Stimulated activated CD4-positive, alpha-beta T cell treated with anti-CD3 and anti-CD28 coated beads, Interleukin-2, amount 100 ng/mL, for 24 hours (primary cell): Measurements from ENCODE around the gene C1QTNF8.

Source experiments
- DNase-seq, 2 donors: peaks; one replicate each; pipeline ENCODE4 v3.0.0-alpha.2; 2020

C1QTNF8 gene

GRCh38 chr16:1127101-1127500 lies 31.1 kb upstream of the C1QTNF8 start:
- DNase-seq = no peak

- DNase-seq = no peak
Measured at GRCh38 chr16:1126586-1126985, 30.5 kb upstream of the C1QTNF8 start.

GRCh38 chr16:1126044-1126443 lies 30.0 kb upstream of the C1QTNF8 start:
- DNase-seq = no peak

- DNase-seq = peak; percentile 42 to 48
Measured at GRCh38 chr16:1125471-1125870, 29.4 kb upstream of the C1QTNF8 start.

GRCh38 chr16:1124795-1125194 lies 28.8 kb upstream of the C1QTNF8 start:
- DNase-seq = no peak

GRCh38 chr16:1124291-1124690 lies 28.2 kb upstream of the C1QTNF8 start:
- DNase-seq = no peak

GRCh38 chr16:1123525-1124230 lies 27.6 kb upstream of the C1QTNF8 start:
- DNase-seq = no peak

GRCh38 chr16:1122398-1122765 lies 26.3 kb upstream of the C1QTNF8 start:
- no peak for DNase-seq

GRCh38 chr16:1121601-1122397 lies 25.8 kb upstream of the C1QTNF8 start:
- no peak for DNase-seq

GRCh38 chr16:1121009-1121408 lies 25.0 kb upstream of the C1QTNF8 start:
- DNase-seq = no peak

GRCh38 chr16:1120577-1120941 lies 24.5 kb upstream of the C1QTNF8 start:
- no peak for DNase-seq

GRCh38 chr16:1119766-1120576 lies 23.9 kb upstream of the C1QTNF8 start:
- no peak for DNase-seq

- DNase-seq = no peak
Measured at GRCh38 chr16:1119129-1119528, 23.1 kb upstream of the C1QTNF8 start.

GRCh38 chr16:1117926-1118325 lies 21.9 kb upstream of the C1QTNF8 start:
- no peak for DNase-seq

GRCh38 chr16:1117176-1117900 lies 21.3 kb upstream of the C1QTNF8 start:
- no peak for DNase-seq

- DNase-seq = no peak
Measured at GRCh38 chr16:1116693-1117077, 20.6 kb upstream of the C1QTNF8 start.

GRCh38 chr16:1113889-1114526 lies 18.0 kb upstream of the C1QTNF8 start:
- no peak for DNase-seq

- DNase-seq = no peak
Measured at GRCh38 chr16:1113489-1113888, 17.4 kb upstream of the C1QTNF8 start.

GRCh38 chr16:1112506-1113184 lies 16.6 kb upstream of the C1QTNF8 start:
- no peak for DNase-seq

- no peak for DNase-seq
Measured at GRCh38 chr16:1109648-1110047, 13.6 kb upstream of the C1QTNF8 start.

GRCh38 chr16:1108299-1109252 lies 12.5 kb upstream of the C1QTNF8 start:
- DNase-seq = no peak
